ENCODE results near the gene ISOC1. TPM values are rescaled to one million over a fixed set of nuclear protein-coding genes. Genes with fewer than 3 reads are reported as not detected.

ISOC1 gene
- total RNA-seq, 1 experiment from 2014 or later: 24.9 TPM

DNA sequence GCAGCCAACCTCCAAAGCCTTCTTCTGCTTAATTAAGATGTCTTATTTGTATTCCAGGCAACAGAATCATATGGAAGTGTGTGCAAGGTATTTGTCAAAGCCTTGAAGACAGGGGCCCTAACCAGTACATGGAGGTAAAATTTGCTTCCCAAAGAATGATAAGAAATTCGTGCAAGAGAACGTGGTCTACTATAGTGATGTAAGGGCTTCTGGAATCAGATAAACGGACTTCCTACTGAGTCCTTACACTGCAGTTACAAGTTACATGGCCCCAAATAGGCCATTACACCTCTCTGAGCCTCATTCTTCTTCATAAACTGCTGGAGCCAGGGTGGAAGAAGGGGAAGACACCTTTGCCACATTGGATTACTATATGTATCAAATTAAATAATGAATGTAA is 15.9 kb upstream of the ISOC1 start:
- TF ChIP-seq ZNF317 (CRISPR knock-in tag; IDR thresholded peaks at IDR 0.05; ENCODE audit: borderline replicate concordance, low read depth) (no peak), SOX15 (CRISPR knock-in tag; IDR thresholded peaks at IDR 0.05) (no peak), ESRRA (CRISPR knock-in tag; IDR thresholded peaks at IDR 0.05; ENCODE audit: borderline replicate concordance) (no peak), CBFB (CRISPR knock-in tag; IDR thresholded peaks at IDR 0.05; ENCODE audit: low read depth) (no peak), ZNF138 (CRISPR knock-in tag; conservative IDR thresholded peaks at IDR 0.05) (no peak), TEAD4 (CRISPR knock-in tag; IDR thresholded peaks at IDR 0.05) (no peak), ZNF396 (CRISPR knock-in tag; IDR thresholded peaks at IDR 0.05; ENCODE audit: borderline replicate concordance) (no peak)
- TF ChIP-seq, protein P1, sequence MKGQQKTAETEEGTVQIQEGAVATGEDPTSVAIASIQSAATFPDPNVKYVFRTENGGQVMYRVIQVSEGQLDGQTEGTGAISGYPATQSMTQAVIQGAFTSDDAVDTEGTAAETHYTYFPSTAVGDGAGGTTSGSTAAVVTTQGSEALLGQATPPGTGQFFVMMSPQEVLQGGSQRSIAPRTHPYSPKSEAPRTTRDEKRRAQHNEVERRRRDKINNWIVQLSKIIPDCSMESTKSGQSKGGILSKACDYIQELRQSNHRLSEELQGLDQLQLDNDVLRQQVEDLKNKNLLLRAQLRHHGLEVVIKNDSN (CRISPR knock-in tag; IDR thresholded peaks at IDR 0.05): no peak
- TF ChIP-seq, protein P2, sequence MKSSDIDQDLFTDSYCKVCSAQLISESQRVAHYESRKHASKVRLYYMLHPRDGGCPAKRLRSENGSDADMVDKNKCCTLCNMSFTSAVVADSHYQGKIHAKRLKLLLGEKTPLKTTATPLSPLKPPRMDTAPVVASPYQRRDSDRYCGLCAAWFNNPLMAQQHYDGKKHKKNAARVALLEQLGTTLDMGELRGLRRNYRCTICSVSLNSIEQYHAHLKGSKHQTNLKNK (CRISPR knock-in tag; IDR thresholded peaks at IDR 0.05): no peak
- TF ChIP-seq, protein P3, sequence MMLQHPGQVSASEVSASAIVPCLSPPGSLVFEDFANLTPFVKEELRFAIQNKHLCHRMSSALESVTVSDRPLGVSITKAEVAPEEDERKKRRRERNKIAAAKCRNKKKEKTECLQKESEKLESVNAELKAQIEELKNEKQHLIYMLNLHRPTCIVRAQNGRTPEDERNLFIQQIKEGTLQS (CRISPR knock-in tag; conservative IDR thresholded peaks at IDR 0.05): no peak
- TF ChIP-seq, protein P4, sequence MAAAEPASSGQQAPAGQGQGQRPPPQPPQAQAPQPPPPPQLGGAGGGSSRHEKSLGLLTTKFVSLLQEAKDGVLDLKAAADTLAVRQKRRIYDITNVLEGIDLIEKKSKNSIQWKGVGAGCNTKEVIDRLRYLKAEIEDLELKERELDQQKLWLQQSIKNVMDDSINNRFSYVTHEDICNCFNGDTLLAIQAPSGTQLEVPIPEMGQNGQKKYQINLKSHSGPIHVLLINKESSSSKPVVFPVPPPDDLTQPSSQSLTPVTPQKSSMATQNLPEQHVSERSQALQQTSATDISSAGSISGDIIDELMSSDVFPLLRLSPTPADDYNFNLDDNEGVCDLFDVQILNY (CRISPR knock-in tag; IDR thresholded peaks at IDR 0.05): no peak
- TF ChIP-seq, protein P5, sequence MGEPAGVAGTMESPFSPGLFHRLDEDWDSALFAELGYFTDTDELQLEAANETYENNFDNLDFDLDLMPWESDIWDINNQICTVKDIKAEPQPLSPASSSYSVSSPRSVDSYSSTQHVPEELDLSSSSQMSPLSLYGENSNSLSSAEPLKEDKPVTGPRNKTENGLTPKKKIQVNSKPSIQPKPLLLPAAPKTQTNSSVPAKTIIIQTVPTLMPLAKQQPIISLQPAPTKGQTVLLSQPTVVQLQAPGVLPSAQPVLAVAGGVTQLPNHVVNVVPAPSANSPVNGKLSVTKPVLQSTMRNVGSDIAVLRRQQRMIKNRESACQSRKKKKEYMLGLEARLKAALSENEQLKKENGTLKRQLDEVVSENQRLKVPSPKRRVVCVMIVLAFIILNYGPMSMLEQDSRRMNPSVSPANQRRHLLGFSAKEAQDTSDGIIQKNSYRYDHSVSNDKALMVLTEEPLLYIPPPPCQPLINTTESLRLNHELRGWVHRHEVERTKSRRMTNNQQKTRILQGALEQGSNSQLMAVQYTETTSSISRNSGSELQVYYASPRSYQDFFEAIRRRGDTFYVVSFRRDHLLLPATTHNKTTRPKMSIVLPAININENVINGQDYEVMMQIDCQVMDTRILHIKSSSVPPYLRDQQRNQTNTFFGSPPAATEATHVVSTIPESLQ (CRISPR knock-in tag; IDR thresholded peaks at IDR 0.05): no peak
- Mint-ChIP-seq H3K36me3 (no peaks in the 10 kb centered on the region), H3K27me3 (ENCODE audit: low read depth) (no peaks in the 10 kb centered on the region; the same call in 1 of the 2 replicates), H3K4me1 (no peaks in the 10 kb centered on the region), H3K27ac (no peak overlapping the region), H3K9me3 (no peaks in the 10 kb centered on the region), H3K4me3 (no peak overlapping the region)
- no peak for DNase-seq (ENCODE audit: low spot score)
- CTCF ChIA-PET: no interaction called here
- ATAC-seq: no peak
- POLR2A ChIA-PET: no interaction called here

DNA sequence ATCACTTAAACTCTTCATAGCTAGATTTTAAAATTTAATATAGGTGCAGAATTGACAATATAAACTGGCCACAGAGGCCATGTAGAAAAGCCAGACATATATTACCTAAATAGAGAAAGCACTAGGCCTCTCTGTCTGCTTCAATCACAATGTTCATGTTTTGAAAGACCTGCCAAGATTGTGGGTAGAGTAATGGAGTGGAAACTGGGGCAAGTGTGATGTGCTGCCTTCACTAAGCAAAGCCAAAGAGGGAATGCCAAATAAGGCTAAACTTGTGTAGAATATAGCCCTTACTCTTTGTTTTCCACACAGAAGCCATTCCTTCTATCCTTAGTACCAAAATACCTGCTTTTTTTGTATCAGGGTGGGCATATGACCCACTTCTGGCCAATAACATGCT is 15.1 kb upstream of the ISOC1 start:
- CTCF ChIA-PET: no interaction called here
- no peak for ATAC-seq
- H3K4me1 Mint-ChIP-seq: no peaks in the 10 kb centered on the region
- TF ChIP-seq ZNF396 (CRISPR knock-in tag; IDR thresholded peaks at IDR 0.05; ENCODE audit: borderline replicate concordance) (no peak), OVOL2 (CRISPR knock-in tag; IDR thresholded peaks at IDR 0.05; ENCODE audit: borderline replicate concordance) (no peak), NFE2L1 (CRISPR knock-in tag; IDR thresholded peaks at IDR 0.05) (no peak)
- TF ChIP-seq, protein P6, sequence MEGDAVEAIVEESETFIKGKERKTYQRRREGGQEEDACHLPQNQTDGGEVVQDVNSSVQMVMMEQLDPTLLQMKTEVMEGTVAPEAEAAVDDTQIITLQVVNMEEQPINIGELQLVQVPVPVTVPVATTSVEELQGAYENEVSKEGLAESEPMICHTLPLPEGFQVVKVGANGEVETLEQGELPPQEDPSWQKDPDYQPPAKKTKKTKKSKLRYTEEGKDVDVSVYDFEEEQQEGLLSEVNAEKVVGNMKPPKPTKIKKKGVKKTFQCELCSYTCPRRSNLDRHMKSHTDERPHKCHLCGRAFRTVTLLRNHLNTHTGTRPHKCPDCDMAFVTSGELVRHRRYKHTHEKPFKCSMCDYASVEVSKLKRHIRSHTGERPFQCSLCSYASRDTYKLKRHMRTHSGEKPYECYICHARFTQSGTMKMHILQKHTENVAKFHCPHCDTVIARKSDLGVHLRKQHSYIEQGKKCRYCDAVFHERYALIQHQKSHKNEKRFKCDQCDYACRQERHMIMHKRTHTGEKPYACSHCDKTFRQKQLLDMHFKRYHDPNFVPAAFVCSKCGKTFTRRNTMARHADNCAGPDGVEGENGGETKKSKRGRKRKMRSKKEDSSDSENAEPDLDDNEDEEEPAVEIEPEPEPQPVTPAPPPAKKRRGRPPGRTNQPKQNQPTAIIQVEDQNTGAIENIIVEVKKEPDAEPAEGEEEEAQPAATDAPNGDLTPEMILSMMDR (IDR thresholded peaks at IDR 0.05): no peak
- TF ChIP-seq, protein P7, sequence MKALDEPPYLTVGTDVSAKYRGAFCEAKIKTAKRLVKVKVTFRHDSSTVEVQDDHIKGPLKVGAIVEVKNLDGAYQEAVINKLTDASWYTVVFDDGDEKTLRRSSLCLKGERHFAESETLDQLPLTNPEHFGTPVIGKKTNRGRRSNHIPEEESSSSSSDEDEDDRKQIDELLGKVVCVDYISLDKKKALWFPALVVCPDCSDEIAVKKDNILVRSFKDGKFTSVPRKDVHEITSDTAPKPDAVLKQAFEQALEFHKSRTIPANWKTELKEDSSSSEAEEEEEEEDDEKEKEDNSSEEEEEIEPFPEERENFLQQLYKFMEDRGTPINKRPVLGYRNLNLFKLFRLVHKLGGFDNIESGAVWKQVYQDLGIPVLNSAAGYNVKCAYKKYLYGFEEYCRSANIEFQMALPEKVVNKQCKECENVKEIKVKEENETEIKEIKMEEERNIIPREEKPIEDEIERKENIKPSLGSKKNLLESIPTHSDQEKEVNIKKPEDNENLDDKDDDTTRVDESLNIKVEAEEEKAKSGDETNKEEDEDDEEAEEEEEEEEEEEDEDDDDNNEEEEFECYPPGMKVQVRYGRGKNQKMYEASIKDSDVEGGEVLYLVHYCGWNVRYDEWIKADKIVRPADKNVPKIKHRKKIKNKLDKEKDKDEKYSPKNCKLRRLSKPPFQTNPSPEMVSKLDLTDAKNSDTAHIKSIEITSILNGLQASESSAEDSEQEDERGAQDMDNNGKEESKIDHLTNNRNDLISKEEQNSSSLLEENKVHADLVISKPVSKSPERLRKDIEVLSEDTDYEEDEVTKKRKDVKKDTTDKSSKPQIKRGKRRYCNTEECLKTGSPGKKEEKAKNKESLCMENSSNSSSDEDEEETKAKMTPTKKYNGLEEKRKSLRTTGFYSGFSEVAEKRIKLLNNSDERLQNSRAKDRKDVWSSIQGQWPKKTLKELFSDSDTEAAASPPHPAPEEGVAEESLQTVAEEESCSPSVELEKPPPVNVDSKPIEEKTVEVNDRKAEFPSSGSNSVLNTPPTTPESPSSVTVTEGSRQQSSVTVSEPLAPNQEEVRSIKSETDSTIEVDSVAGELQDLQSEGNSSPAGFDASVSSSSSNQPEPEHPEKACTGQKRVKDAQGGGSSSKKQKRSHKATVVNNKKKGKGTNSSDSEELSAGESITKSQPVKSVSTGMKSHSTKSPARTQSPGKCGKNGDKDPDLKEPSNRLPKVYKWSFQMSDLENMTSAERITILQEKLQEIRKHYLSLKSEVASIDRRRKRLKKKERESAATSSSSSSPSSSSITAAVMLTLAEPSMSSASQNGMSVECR (CRISPR knock-in tag; IDR thresholded peaks at IDR 0.05; ENCODE audit: borderline replicate concordance): no peak
- TF ChIP-seq, protein P8, sequence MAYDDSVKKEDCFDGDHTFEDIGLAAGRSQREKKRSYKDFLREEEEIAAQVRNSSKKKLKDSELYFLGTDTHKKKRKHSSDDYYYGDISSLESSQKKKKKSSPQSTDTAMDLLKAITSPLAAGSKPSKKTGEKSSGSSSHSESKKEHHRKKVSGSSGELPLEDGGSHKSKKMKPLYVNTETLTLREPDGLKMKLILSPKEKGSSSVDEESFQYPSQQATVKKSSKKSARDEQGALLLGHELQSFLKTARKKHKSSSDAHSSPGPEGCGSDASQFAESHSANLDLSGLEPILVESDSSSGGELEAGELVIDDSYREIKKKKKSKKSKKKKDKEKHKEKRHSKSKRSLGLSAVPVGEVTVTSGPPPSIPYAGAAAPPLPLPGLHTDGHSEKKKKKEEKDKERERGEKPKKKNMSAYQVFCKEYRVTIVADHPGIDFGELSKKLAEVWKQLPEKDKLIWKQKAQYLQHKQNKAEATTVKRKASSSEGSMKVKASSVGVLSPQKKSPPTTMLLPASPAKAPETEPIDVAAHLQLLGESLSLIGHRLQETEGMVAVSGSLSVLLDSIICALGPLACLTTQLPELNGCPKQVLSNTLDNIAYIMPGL (CRISPR knock-in tag; IDR thresholded peaks at IDR 0.05): no peak
- TF ChIP-seq, protein P9, sequence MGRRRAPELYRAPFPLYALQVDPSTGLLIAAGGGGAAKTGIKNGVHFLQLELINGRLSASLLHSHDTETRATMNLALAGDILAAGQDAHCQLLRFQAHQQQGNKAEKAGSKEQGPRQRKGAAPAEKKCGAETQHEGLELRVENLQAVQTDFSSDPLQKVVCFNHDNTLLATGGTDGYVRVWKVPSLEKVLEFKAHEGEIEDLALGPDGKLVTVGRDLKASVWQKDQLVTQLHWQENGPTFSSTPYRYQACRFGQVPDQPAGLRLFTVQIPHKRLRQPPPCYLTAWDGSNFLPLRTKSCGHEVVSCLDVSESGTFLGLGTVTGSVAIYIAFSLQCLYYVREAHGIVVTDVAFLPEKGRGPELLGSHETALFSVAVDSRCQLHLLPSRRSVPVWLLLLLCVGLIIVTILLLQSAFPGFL (CRISPR knock-in tag; IDR thresholded peaks at IDR 0.05; ENCODE audit: borderline replicate concordance): no peak
- TF ChIP-seq, protein P10, sequence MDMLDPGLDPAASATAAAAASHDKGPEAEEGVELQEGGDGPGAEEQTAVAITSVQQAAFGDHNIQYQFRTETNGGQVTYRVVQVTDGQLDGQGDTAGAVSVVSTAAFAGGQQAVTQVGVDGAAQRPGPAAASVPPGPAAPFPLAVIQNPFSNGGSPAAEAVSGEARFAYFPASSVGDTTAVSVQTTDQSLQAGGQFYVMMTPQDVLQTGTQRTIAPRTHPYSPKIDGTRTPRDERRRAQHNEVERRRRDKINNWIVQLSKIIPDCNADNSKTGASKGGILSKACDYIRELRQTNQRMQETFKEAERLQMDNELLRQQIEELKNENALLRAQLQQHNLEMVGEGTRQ (CRISPR knock-in tag; IDR thresholded peaks at IDR 0.05): no peak

More for the DNA sequence above, 15.1 kb upstream of the ISOC1 start:
- H3K4me3 Mint-ChIP-seq: no peak overlapping the region
- H3K27me3 Mint-ChIP-seq (ENCODE audit: low read depth): no peaks in the 10 kb centered on the region; the same call in 1 of the 2 replicates
- H3K36me3 Mint-ChIP-seq: no peaks in the 10 kb centered on the region
- H3K27ac Mint-ChIP-seq: no peak overlapping the region
- no peak for DNase-seq (ENCODE audit: low spot score)
- POLR2A ChIA-PET: no interaction called here
- no peaks in the 10 kb centered on the region for H3K9me3 Mint-ChIP-seq
